Ishikawa (cell line): ENCODE measurements around the gene KDSR.

Experiments used
- CEBPB ChIP-seq: IDR thresholded peaks from 2 replicates; pipeline ENCODE4 v1.6.1; 2012
- CREB1 ChIP-seq: IDR thresholded peaks from 2 replicates; pipeline ENCODE4 v1.6.1; 2012; ENCODE audit warnings: low read depth
- EGR1 ChIP-seq: IDR thresholded peaks from 2 replicates; pipeline ENCODE4 v1.6.1; 2012
- EP300 ChIP-seq: IDR thresholded peaks from 2 replicates; pipeline ENCODE4 v1.6.1; 2012; ENCODE audit warnings: borderline replicate concordance
- FOXM1 ChIP-seq: IDR thresholded peaks from 2 replicates; pipeline ENCODE4 v1.6.1; 2012; ENCODE audit warnings: low read depth, borderline replicate concordance
- MAX ChIP-seq: IDR thresholded peaks from 2 replicates; pipeline ENCODE4 v1.6.1; 2012
- NFIC ChIP-seq: IDR thresholded peaks from 2 replicates; pipeline ENCODE4 v1.6.1; 2012
- RAD21 ChIP-seq: IDR thresholded peaks from 2 replicates; pipeline ENCODE4 v1.6.1; 2012; ENCODE audit warnings: low read depth
- REST ChIP-seq: IDR thresholded peaks from 2 replicates; pipeline ENCODE4 v1.6.1; 2012; ENCODE audit warnings: low read depth, mild to moderate bottlenecking
- TAF1 ChIP-seq: IDR thresholded peaks from 2 replicates; pipeline ENCODE4 v1.6.1; 2012; ENCODE audit warnings: low read depth, mild to moderate bottlenecking
- TCF12 ChIP-seq: IDR thresholded peaks from 2 replicates; pipeline ENCODE4 v1.6.1; 2012; ENCODE audit warnings: low read depth
- TEAD4 ChIP-seq: IDR thresholded peaks from 2 replicates; pipeline ENCODE4 v1.6.1; 2012
- USF1 ChIP-seq: IDR thresholded peaks from 2 replicates; pipeline ENCODE4 v1.6.1; 2012
- YY1 ChIP-seq: IDR thresholded peaks from 2 replicates; pipeline ENCODE4 v1.6.1; 2012; ENCODE audit warnings: low read depth
- ZBTB7A ChIP-seq: IDR thresholded peaks from 2 replicates; pipeline ENCODE4 v1.6.1; 2012; ENCODE audit warnings: low read depth

Gene KDSR

GRCh38 chr18:63297687-63298399 lies 69.2 kb downstream of the KDSR start:
- TF ChIP-seq NFIC (no peak), USF1 (no peak), REST (no peak), TCF12 (no peak), ZBTB7A (no peak), TAF1 (no peak), RAD21 (no peak), EGR1 (no peak), MAX (no peak), EP300 (no peak), TEAD4 (no peak)

GRCh38 chr18:63293935-63294334 lies 73.1 kb downstream of the KDSR start:
- TF ChIP-seq YY1, result no peak
- no peak for TF ChIP-seq ZBTB7A
- no peak for TF ChIP-seq NFIC
- no peak for TF ChIP-seq REST
- TF ChIP-seq TEAD4, result no peak
- no peak for TF ChIP-seq MAX
- TF ChIP-seq CREB1, result no peak
- TF ChIP-seq USF1, result no peak
- TF ChIP-seq TCF12, result no peak
- TF ChIP-seq FOXM1, result no peak
- TF ChIP-seq EP300, result no peak
- no peak for TF ChIP-seq CEBPB
- no peak for TF ChIP-seq TAF1
- TF ChIP-seq EGR1, result no peak

- TF ChIP-seq USF1 (no peak), TCF12 (no peak), FOXM1 (no peak), RAD21 (no peak), CEBPB (no peak), CREB1 (no peak), NFIC (no peak), EGR1 (no peak), ZBTB7A (no peak), REST (no peak), YY1 (no peak), TAF1 (no peak), MAX (no peak), TEAD4 (no peak)
Observed at GRCh38 chr18:63292831-63293683, 73.9 kb downstream of the KDSR start.
